HTERT RPE-1 (cell line): ENCODE data around the gene HERC3.
"Not testable (repeated sequence)": the region's sequence is repeated elsewhere in the genome, so short reads cannot be mapped to it uniquely, and the experiment has no call there.

Experiments used
- in situ Hi-C: fragments of 300-500 bp; cut with MboI; formaldehyde crosslinking; loops from 4 replicates; pipeline ENCODE4 v1.14.3; 2020; ENCODE audit warnings: low sequenced_read_pairs

The HERC3 gene

DNA sequence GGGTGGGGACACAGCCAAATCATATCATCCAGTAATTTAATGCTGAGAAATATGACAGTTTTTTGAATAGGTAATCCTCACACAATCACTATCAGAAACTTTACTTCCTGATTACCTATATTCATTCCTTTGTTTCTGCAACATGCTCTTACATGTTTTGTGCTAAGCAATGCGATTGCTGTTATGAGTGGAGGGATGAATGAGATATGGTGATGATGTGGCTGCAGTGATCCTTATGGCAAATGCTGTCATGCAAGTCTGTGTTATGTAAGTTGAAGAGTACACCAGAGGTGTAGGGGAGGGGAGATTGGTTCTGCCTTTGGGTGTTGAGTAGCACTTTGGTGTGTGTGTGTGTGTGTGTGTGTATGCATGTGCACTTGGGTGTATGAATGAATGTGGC is 14.6 kb downstream of the HERC3 start:
- in situ Hi-C loops: no loop called here

DNA sequence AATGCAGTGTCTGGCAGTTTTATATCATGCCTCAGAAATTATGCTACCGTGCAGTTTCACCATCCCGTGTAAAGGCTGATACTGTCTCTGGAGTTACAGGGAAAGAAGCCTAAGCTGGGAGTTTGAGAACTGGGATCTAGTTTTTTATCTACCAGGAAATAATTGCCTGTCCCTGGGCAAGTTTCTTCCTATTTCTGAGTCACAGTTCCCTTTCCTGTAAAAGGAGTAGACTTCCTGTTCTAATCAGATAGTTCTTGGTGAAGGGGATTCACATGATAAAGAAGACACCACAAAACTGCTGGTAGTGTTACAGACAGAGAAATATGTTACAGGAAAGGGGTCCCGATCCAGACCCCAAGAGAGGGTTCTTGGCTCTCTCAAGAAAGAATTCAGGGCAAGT is 17.1 kb downstream of the HERC3 start:
- in situ Hi-C loops: no loop called here

DNA sequence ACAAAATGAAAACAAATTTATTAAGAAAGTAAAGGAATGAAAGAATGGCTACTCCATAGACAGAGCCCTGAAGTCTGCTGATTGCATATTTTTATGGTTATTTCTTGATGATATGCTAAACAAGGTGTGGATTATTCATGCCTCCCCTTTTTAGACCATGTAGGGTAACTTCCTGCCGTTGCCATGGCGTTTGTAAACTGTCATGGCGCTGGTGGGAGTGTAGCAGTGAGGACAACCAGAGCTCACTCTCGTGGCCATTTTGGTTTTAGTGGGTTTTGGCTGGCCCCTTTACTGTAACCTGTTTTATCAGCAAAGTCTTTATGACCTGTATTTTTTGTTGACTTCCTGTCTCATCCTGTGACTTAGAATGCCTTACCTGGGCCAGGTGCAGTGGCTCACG is 17.5 kb downstream of the HERC3 start:
- in situ Hi-C loops: not testable (repeated sequence)

DNA sequence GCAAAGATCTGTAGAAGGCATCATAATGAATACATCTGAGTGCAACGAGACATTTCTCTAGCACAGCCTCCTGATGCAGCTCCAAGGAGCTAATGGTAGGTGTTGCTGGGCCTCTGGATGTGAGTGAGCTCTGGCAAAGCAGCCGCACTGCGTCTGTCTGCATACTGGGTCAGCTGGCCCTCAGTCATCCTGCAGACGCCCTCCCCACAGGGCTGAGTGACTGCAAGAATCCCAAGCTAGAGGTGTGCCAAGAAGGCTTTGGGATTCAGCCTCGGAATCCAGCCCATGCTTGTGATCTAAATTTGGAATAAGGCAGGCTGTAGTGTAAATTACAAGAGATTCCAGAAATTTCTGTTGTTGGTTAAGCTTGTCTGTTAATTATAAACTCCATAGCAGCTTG is 18.5 kb downstream of the HERC3 start:
- in situ Hi-C loops: no loop called here

DNA sequence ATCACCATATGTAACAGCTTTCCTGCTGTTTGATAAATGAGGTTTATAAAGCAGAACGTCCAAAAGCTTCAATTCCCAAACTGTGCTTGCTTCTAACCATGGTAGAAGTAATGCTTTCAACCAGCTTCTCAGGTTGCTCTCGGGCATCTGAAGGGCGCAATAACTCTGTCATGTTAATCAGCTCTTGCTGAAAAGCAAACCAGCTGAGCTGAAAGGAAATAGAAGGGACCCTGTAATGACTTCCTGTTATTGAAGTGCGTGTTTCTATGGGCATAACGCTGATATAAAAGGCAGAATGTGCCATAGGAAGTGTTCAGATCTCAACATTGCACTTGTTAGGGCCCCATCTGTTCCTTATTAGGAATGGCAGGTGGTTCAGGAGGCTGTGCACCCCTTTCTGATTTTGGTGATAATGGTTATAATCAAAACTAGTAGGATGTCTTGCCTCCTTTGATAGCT is 21.2 kb downstream of the HERC3 start:
- in situ Hi-C loops: no loop called here

DNA sequence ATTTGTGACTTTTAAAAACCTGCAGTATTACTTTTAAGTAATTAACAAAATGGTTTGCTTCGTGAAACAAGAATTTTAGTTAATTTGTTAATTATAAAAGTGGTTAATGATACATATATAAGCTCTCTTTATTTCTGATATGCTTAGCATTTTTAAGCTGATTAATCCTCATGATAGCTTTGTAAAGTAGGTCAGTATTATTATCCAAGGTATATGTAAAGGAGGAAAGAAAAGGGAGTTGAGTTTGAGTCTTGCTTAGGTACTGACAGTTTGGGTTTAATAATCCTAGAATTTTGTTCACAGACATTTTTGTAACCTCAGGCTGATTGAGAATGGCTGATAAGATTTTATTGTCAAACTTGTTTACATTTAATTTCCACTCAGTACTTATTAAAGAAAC is 21.8 kb downstream of the HERC3 start:
- in situ Hi-C loops: no loop called here

DNA sequence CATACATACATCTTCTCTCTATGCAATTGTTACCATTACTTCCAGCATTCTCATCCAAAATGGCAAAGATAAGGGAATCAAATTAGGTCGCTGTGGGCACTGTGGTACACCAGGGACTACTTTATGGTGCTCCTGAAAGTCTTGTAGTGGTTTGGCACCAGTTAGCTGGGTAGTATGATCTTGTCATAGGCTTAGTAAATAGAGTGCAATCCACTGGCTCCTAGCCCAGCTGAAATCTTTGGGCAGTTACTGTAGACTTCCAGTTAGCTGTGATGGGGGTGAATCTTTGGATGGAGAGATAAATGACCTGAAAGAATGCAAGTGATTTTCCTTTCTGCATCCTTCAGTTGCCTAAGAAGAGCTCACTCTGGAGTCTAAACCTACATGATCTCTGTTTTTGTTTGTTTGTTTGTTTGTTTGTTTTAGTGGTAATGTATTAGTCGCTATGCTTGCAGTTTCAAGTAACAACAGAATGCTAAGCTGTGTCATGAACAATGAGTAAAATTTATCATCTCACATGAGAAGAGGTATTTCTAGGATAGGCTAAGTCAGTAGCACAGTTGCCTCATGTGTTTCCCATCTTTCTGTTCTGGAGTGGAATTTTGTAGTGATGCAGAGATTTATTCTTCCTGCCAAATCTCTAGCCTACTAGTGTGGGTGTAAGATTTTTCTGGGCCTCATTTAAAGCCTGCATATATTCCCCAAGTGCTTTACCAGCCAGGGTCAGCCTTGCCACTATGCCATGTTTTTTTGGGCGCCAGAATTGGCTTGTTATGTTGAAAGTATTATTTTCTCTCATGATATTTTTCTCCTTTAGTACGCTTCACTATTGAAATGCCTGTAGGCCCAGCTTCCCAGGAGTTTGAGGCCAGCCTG is 24.2 kb downstream of the HERC3 start:
- in situ Hi-C loops: no loop called here

DNA sequence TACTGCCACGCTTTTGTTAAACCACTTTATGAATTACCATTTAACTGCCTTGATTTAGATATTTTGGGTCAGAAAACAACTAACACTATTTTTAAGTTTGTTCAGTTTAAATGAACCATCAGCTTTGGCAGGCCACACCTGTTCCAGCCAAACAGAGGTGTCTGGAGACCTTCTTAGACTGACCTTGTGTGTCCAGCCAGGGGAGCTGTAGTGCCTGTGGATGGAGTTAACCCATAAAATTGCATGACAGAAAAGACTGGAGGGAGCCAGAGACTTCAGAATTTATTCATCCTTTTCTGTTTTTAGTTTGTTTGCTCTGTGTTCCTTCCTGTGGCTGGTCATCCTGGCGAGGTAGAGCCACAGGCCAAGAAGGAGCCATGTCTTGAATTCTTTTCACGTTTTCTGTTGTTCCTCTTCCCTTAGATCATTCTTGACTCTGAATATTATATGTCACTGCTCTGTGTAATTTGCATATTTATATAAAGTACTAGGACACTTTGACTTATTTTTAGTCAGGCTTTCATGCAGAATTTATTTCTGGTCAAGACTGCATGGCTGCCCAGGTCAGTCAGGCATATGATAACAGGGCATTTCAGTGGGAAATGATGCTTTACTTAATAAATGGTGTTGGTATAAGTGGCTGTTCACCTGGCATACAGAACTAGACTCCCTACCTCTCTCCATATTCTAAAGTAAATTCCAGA is 26.7 kb downstream of the HERC3 start:
- in situ Hi-C loops: no loop called here

DNA sequence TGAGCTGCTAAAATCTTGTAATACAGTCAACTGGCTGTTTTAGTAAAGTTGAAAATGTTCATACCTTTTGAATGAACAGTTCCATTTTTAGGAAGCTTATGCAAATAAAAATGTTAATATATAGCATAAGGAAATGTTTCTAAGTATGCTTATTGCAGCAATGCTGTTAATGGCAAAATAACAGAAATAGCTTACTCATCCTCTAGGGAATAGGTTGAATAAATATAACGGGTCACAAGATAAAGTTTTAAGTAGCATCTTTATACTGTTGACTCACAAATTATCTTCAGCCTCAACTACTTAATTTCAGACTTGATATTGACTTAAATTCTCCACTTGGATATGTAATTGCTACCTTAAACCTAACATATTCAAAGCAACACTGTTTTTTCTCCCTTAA is 27.7 kb downstream of the HERC3 start:
- in situ Hi-C loops: no loop called here

DNA sequence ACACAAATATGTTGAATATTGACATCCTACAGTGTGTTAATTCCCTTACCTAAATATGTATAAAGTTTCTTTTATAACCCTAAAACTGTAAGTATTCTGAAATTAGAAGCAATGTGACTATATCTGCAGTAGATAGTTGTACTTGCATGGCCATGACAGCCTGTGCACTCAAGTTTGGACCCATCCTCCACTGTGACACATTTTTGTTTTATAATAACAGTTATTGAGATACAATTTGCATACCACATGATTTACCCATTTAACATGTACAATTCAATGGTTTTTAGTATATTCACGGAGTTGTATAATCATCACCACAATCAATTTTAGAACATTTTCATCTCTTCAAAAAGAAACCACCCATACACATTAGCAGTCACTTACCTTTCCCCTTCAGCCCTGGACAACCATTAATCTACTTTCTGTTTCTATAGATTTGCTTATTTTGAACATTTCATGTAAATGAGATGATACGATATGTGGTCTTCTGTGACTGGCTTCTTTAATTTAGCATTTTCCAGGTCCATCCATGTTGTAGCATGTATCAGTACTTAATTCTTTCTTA is 29.6 kb downstream of the HERC3 start:
- in situ Hi-C loops: no loop called here

DNA sequence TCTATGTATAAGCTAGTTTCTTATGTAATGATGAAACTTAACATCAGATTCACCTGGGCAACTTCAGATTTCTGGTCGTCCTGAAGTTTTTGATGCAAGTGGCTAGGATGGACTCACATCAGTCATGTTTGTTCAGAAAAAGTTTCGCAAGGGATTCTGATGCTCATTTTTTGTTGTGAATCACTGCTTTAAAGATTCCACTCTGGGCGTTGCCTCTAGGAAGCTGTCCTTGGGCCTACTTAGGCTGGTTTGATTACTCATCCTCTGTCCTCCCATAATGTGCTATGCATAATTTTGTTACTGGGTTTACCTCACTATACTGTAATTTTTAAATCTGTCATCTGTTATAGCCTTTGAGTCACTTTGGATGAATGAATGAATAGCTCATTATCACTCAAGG is 30.8 kb downstream of the HERC3 start:
- in situ Hi-C loops: no loop called here

DNA sequence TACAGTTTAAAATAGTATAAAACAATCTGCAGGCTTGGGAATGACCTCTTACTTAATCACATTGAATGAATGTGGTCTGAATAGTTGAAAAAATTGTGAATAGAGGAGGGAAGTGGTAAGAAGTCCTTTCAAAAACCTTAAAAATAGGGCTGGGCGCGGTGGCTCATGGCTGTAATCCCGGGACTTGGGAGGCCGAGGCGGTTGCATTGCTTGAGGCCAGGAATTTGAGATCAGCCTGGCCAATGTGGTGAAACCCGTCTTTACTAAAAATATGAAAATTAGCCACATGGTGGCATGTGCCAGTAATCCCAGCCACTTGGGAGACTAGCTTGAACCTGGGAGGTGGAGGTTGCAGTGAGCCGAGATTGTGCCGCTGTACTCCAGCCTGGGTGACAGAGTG is 36.5 kb downstream of the HERC3 start:
- in situ Hi-C loops: no loop called here

DNA sequence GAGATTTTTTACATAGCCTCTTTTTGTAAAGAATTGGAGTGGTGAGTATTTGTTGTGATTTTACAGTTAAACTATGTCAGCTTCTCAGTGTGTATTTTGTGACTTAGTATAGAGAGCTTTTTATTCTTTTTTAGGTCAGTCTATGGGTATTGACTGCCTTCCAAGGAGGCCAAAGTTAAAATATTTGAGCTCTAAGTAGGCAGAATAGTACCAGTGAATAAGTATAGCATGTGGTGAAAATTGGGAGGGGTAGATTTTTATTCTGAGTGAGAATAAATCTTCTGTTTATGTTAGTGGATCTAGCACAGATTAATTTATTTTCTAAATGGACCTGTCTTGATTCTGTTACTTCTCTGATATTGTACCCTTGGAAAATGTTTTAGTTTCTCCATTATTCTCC is 37.5 kb downstream of the HERC3 start:
- in situ Hi-C loops: no loop called here

DNA sequence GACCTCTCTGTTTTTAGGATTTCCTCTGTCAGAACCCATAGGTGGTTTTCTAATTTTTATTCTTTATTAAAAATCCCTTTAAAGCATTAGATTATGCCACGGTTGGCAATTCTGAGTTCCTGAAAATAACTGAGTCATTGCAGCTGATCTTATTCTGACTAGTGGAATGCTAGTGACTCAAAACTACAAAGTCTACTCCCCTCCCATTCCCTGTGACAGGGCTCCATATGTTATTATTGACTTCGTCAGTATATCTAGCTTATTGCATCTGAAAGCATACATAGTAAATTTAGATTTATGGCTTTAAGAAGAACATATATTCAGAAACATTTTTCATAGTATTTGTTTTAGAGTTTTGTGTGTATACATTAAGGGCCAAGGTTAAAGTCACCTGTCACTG is 38.5 kb downstream of the HERC3 start:
- in situ Hi-C loops: no loop called here

DNA sequence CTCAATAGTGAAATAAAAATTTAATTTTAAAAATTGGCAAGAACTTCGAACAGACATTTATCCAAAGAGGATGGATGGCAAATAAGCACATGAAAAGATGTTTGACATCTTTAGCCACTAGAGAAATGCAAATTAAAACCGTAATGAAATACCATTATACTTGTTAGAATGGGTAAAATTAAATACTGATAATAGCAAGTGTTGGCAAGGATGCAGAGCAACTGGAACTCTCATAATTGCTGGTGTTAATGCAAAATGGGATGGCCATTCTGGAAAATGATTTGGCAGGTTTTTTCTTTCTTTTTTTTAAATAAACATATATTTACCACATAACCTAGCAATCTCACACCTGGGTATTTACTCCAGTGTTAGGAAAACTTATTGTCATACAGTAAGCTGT is 51.7 kb downstream of the HERC3 start:
- in situ Hi-C loops: no loop called here

DNA sequence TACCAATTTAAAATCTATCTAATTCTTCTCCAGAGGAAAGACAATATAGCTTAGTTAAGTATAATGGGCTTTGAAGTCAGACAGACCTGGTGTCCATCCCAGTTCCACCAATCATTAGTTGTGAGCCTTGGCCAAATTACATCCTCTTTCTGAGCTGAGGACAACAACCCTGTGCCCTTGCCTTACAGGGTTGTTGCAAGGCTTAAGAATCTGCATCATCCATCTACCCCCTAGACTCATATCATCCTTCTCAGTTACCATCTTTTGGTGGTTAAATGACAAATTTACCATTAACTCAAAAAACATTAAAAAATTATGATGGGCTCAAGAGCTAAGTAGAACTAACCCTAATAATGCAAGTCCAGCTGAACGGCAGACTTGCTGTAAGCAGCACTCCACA is 53.7 kb downstream of the HERC3 start:
- in situ Hi-C loops: no loop called here

DNA sequence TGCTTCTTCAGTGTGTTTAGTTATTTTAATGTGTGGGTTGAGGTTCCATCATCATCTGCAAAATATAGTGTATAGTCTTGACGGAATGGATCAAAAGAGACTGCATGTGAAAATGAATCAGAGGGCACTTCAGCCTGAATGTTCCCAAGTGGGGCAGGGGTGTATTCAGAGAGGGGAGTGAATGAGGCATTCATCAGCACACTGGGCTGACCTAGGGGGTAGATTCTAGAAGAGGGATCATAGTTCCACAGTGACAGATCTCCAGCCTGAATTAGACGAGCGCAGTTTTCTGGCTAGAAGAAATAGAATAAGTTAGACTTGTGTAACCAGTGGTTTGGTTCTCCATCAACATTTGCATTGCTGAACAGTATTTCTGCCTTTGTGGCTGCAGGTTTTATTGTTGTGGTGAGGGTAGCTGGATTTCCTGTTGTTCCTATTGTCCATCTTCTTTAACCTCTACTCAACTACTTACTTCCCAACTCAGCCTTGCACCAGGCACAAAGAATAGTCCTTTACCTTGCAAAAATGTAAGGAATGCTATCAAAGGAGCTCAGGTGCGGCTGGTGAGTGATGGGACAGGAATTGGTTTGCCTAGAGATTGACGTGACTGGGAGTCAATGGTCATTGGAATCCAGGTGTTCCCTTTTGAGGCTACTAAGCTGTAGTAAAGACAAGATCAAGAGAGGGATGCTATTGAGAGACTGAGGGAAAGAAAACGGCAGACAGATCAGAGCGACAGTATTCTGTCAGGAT is 54.4 kb downstream of the HERC3 start:
- in situ Hi-C loops: no loop called here

DNA sequence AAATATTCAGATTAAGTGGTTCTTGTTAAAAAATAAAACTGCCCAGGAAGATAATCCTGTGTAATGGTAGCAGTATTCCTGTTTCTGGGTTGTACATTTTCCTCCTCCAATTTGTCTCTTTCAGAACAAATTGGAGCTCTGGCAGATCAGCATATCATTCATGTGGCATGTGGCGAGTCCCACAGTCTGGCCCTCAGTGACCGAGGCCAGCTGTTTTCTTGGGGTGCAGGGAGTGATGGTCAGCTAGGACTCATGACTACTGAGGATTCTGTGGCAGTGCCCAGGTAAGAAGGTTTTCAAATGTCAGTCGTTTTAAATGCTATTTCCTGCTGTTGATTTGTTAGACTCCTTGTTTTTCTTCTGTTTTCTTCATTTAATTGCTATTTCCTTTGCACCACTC is 57.4 kb downstream of the HERC3 start:
- in situ Hi-C loops: no loop called here

DNA sequence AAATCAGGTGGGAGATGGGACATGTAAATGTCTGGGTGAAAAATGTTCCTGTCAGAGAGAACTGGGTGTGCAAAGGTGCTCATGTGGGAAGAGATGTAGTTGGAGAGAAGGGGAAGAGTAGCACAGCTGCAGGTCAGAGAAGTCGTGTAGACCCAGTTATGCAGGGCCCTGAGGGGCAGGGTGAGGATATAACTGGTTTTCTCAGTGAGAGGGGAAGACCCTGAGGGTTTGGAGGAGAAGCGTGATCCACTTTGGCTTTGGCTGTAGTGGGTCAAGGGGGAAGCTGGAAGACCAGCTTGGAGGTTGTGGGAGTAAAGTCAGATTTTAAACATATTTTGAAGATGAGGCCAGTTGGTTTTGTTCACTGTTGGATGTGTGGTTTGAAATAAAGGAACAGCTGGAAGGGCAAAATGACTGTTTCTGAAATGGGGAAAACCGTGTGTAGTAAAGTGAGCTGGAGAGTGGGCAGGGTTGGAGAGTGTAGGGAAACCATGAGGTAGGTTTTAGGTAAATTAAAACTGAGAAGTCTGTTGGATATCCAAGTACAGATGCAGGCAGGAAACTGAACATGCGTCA is 61.2 kb downstream of the HERC3 start:
- in situ Hi-C loops: no loop called here

DNA sequence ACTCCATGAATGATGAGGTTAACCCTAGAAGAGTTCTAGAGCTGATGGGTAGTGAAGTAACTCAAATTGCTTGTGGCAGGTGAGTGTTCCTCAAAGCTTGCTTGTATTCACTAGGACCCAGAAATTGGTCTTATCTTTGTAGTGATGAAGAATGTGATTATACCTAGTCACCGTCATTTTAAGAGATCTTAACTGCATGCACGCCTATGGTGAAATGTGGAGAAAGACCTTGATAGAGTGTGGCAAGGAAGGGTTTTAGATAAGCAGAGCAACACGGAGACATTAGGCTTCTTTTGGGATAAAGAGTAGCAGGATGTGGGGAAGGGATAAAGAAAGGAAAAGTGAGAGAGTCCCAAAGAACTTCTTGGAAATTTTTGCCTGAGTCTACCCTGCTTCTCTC is 62.9 kb downstream of the HERC3 start:
- in situ Hi-C loops: no loop called here
